ENCODE measurements around the gene MYT1.

DNA sequence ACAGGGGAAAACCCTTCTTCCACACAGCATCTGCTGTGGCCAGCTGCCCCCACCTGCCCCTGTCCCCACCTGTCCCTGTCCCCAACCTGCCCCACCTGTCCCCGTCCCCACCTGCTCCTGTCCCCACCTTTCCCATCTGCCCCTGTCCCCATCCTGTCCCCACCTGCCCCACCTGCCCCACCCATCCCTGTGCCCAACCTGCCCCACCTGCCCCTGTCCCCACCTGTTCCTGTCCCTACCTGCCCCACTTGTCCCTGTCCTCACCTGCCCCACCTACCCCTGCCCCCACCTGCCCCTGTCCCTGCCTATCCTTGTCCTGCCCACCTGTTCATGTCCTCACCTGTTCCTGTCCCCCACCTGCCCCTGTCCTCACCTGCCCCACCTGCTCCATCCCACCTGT lies 6.4 kb upstream of the MYT1 start:
- TF ChIP-seq, protein P1, sequence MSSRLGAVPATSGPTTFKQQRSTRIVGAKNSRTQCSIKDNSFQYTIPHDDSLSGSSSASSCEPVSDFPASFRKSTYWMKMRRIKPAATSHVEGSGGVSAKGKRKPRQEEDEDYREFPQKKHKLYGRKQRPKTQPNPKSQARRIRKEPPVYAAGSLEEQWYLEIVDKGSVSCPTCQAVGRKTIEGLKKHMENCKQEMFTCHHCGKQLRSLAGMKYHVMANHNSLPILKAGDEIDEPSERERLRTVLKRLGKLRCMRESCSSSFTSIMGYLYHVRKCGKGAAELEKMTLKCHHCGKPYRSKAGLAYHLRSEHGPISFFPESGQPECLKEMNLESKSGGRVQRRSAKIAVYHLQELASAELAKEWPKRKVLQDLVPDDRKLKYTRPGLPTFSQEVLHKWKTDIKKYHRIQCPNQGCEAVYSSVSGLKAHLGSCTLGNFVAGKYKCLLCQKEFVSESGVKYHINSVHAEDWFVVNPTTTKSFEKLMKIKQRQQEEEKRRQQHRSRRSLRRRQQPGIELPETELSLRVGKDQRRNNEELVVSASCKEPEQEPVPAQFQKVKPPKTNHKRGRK (CRISPR knock-in tag; IDR thresholded peaks at IDR 0.05; ENCODE audit: borderline replicate concordance) = no peak
- TF ChIP-seq, protein P2, sequence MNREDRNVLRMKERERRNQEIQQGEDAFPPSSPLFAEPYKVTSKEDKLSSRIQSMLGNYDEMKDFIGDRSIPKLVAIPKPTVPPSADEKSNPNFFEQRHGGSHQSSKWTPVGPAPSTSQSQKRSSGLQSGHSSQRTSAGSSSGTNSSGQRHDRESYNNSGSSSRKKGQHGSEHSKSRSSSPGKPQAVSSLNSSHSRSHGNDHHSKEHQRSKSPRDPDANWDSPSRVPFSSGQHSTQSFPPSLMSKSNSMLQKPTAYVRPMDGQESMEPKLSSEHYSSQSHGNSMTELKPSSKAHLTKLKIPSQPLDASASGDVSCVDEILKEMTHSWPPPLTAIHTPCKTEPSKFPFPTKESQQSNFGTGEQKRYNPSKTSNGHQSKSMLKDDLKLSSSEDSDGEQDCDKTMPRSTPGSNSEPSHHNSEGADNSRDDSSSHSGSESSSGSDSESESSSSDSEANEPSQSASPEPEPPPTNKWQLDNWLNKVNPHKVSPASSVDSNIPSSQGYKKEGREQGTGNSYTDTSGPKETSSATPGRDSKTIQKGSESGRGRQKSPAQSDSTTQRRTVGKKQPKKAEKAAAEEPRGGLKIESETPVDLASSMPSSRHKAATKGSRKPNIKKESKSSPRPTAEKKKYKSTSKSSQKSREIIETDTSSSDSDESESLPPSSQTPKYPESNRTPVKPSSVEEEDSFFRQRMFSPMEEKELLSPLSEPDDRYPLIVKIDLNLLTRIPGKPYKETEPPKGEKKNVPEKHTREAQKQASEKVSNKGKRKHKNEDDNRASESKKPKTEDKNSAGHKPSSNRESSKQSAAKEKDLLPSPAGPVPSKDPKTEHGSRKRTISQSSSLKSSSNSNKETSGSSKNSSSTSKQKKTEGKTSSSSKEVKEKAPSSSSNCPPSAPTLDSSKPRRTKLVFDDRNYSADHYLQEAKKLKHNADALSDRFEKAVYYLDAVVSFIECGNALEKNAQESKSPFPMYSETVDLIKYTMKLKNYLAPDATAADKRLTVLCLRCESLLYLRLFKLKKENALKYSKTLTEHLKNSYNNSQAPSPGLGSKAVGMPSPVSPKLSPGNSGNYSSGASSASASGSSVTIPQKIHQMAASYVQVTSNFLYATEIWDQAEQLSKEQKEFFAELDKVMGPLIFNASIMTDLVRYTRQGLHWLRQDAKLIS (CRISPR knock-in tag; IDR thresholded peaks at IDR 0.05; ENCODE audit: borderline replicate concordance) = no peak
- TF ChIP-seq SMAD4 (CRISPR knock-in tag; IDR thresholded peaks at IDR 0.05) = no peak
- TF ChIP-seq, protein P3, sequence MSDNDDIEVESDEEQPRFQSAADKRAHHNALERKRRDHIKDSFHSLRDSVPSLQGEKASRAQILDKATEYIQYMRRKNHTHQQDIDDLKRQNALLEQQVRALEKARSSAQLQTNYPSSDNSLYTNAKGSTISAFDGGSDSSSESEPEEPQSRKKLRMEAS (CRISPR knock-in tag; IDR thresholded peaks at IDR 0.05) = no peak
